ENCODE results near the gene CDC42BPB. TPM values are rescaled to one million over a fixed set of nuclear protein-coding genes. Genes with fewer than 3 reads are reported as not detected.

Gene CDC42BPB
- total RNA-seq, 1 donor from 2014 or later, result 116 TPM

DNA sequence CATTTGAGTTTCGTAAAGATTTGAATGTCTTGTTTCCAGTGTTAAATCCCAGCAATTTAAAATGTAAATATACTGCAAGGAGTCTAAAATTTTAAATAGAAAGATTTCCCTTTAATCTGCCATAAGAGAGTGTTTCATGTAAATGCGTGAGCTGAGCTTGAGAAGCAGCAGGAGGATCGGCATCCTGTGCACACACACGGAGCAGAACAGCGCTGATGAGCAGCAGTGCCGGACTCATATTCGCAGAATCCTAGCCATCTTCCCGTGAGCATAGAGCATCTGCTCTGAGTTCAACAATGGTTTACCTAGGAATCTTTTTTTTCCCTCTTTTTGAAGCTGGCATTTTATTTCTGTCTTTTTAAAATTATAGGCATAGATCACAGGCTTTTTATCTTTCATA, 164.7 kb downstream of the CDC42BPB start:
- no peak overlapping the region for H3K27ac Mint-ChIP-seq (ENCODE audit: unreplicated experiment)
- Histone ChIP-seq H3K27me3 (ENCODE audit: insufficient read depth, low read length) (no peaks in the 10 kb centered on the region), H3K9me3 (ENCODE audit: insufficient read depth, low read depth, low read length) (no peaks in the 10 kb centered on the region), H2AFZ (ENCODE audit: low read depth, low read length) (no peak overlapping the region), H3K4me1 (ENCODE audit: insufficient read depth, low read length) (peaks cover 2% of the 10 kb centered on the region), H3K4me2 (ENCODE audit: low read length) (no peak overlapping the region), H3K79me2 (ENCODE audit: insufficient read depth, low read length) (no peaks in the 10 kb centered on the region), H3K9ac (ENCODE audit: low read length) (no peak overlapping the region), H3K27ac (ENCODE audit: low read depth, low read length) (no peak overlapping the region), H4K20me1 (ENCODE audit: insufficient read depth, low read length) (peaks cover 5% of the 10 kb centered on the region), H3K36me3 (ENCODE audit: insufficient read depth, low read length) (peaks cover 24% of the 10 kb centered on the region), H3K4me3 (ENCODE audit: insufficient read depth, low read depth, low read length) (no peak overlapping the region)
- H3K4me1 Mint-ChIP-seq (ENCODE audit: low read depth, unreplicated experiment), result peaks cover 4% of the 10 kb centered on the region
- no peaks in the 10 kb centered on the region for H3K9me3 Mint-ChIP-seq (ENCODE audit: unreplicated experiment)
- DNase-seq (ENCODE audit: low read depth) (no peak), FAIRE-seq (no peak)
- no peak for TF ChIP-seq EZH2 (IDR thresholded peaks at IDR 0.05; ENCODE audit: insufficient read depth, low read length)
- no peak overlapping the region for H3K4me3 Mint-ChIP-seq (ENCODE audit: unreplicated experiment)
- no peaks in the 10 kb centered on the region for H3K27me3 Mint-ChIP-seq (ENCODE audit: low read depth, unreplicated experiment)
- peaks cover 20% of the 10 kb centered on the region for H3K36me3 Mint-ChIP-seq (ENCODE audit: low read depth, unreplicated experiment)

DNA sequence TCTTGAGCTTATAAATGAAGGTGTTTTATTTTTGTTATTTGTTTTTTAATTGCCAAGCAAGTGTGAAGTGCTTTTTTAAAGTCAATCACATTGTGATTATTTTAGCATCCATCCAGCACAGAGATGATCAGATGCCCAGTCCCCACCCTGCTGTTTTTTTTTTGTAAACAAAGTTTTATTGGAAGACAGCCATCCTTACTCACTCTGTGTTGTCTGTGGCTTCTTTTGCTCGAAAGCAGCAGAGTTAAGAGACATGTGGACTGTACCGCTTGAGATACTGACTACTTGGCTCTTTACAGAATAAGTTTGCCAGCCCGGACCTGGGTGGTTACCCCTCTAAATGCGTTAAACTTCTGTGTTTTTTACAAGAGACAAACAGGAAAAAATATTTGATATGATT, 165.8 kb downstream of the CDC42BPB start:
- no peaks in the 10 kb centered on the region for H3K9me3 ChIP-seq (ENCODE audit: insufficient read depth, low read depth, low read length)
- no peak overlapping the region for H3K4me3 ChIP-seq (ENCODE audit: insufficient read depth, low read depth, low read length)
- DNase-seq (ENCODE audit: low read depth), result peak; percentile 40
- no peak overlapping the region for H3K27ac ChIP-seq (ENCODE audit: low read depth, low read length)
- H3K79me2 ChIP-seq (ENCODE audit: insufficient read depth, low read length), result no peaks in the 10 kb centered on the region
- H2AFZ ChIP-seq (ENCODE audit: low read depth, low read length), result no peak overlapping the region
- peaks cover 4% of the 10 kb centered on the region for H3K4me1 Mint-ChIP-seq (ENCODE audit: low read depth, unreplicated experiment)
- no peaks in the 10 kb centered on the region for H3K9me3 Mint-ChIP-seq (ENCODE audit: unreplicated experiment)
- H3K4me2 ChIP-seq (ENCODE audit: low read length), result no peak overlapping the region
- FAIRE-seq, result no peak
- peaks cover 5% of the 10 kb centered on the region for H4K20me1 ChIP-seq (ENCODE audit: insufficient read depth, low read length)
- no peaks in the 10 kb centered on the region for H3K27me3 Mint-ChIP-seq (ENCODE audit: low read depth, unreplicated experiment)
- H3K4me1 ChIP-seq (ENCODE audit: insufficient read depth, low read length), result peaks cover 2% of the 10 kb centered on the region
- H3K4me3 Mint-ChIP-seq (ENCODE audit: unreplicated experiment), result no peak overlapping the region
- H3K27ac Mint-ChIP-seq (ENCODE audit: unreplicated experiment), result no peak overlapping the region
- H3K36me3 Mint-ChIP-seq (ENCODE audit: low read depth, unreplicated experiment), result peaks cover 23% of the 10 kb centered on the region
- TF ChIP-seq, protein P1, sequence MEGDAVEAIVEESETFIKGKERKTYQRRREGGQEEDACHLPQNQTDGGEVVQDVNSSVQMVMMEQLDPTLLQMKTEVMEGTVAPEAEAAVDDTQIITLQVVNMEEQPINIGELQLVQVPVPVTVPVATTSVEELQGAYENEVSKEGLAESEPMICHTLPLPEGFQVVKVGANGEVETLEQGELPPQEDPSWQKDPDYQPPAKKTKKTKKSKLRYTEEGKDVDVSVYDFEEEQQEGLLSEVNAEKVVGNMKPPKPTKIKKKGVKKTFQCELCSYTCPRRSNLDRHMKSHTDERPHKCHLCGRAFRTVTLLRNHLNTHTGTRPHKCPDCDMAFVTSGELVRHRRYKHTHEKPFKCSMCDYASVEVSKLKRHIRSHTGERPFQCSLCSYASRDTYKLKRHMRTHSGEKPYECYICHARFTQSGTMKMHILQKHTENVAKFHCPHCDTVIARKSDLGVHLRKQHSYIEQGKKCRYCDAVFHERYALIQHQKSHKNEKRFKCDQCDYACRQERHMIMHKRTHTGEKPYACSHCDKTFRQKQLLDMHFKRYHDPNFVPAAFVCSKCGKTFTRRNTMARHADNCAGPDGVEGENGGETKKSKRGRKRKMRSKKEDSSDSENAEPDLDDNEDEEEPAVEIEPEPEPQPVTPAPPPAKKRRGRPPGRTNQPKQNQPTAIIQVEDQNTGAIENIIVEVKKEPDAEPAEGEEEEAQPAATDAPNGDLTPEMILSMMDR (IDR thresholded peaks at IDR 0.05; ENCODE audit: insufficient read depth, low read depth, low read length), result no peak
- TF ChIP-seq EZH2 (IDR thresholded peaks at IDR 0.05; ENCODE audit: insufficient read depth, low read length), result no peak
- no peak overlapping the region for H3K9ac ChIP-seq (ENCODE audit: low read length)
- H3K36me3 ChIP-seq (ENCODE audit: insufficient read depth, low read length), result peaks cover 22% of the 10 kb centered on the region
- H3K27me3 ChIP-seq (ENCODE audit: insufficient read depth, low read length), result no peaks in the 10 kb centered on the region

DNA sequence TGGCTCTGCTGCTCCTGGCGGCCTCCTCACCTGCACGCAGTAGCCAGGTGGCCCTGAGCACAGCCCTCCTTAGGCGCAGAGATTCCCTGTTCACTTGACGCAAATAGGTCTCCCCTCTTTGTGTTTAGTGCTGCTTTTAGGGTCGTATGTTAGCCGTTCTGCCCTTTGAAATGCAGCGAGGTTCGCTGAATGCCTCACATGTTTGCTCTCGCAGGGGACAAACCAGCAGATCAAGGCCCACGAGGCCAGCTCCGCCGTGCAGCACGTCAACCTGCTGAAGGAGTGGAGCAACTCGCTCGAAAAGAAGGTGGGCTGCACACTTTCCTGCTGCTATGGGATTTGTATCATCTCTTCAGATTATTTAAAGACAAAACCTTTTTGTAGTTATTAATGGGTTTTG, 166.2 kb downstream of the CDC42BPB start:
- Histone ChIP-seq H3K79me2 (ENCODE audit: insufficient read depth, low read length) (no peaks in the 10 kb centered on the region), H3K36me3 (ENCODE audit: insufficient read depth, low read length) (peaks cover 23% of the 10 kb centered on the region), H3K9ac (ENCODE audit: low read length) (no peak overlapping the region), H3K9me3 (ENCODE audit: insufficient read depth, low read depth, low read length) (no peaks in the 10 kb centered on the region), H3K4me3 (ENCODE audit: insufficient read depth, low read depth, low read length) (no peak overlapping the region), H4K20me1 (ENCODE audit: insufficient read depth, low read length) (peaks cover 5% of the 10 kb centered on the region), H3K27ac (ENCODE audit: low read depth, low read length) (no peak overlapping the region), H3K4me1 (ENCODE audit: insufficient read depth, low read length) (peaks cover 2% of the 10 kb centered on the region), H2AFZ (ENCODE audit: low read depth, low read length) (no peak overlapping the region), H3K4me2 (ENCODE audit: low read length) (no peak overlapping the region), H3K27me3 (ENCODE audit: insufficient read depth, low read length) (no peaks in the 10 kb centered on the region)
- FAIRE-seq (no peak), DNase-seq (ENCODE audit: low read depth) (no peak)
- Mint-ChIP-seq H3K9me3 (ENCODE audit: unreplicated experiment) (no peaks in the 10 kb centered on the region), H3K27ac (ENCODE audit: unreplicated experiment) (no peak overlapping the region), H3K36me3 (ENCODE audit: low read depth, unreplicated experiment) (peaks cover 22% of the 10 kb centered on the region), H3K4me1 (ENCODE audit: low read depth, unreplicated experiment) (peaks cover 4% of the 10 kb centered on the region), H3K4me3 (ENCODE audit: unreplicated experiment) (no peak overlapping the region), H3K27me3 (ENCODE audit: low read depth, unreplicated experiment) (no peaks in the 10 kb centered on the region)
- no peak for TF ChIP-seq EZH2 (IDR thresholded peaks at IDR 0.05; ENCODE audit: insufficient read depth, low read length)
- TF ChIP-seq, protein P1 (IDR thresholded peaks at IDR 0.05; ENCODE audit: insufficient read depth, low read depth, low read length), result no peak
